Right atrium auricular region (tissue), 2 donors: ENCODE results near the gene PPFIA2. TPM values are rescaled to one million over a fixed set of nuclear protein-coding genes. Genes with fewer than 3 reads are reported as not detected.

Experiments
- DNase-seq: peaks from one replicate; pipeline ENCODE4 v3.0.0-alpha.2; 2019; ENCODE audit warnings: low spot score
- H3K27ac ChIP-seq, 2 donors: fragments of 200-600 bp; sonication (generic); 1 replicate in 1 of 2; 2 replicates in 1 of 2; pipeline ENCODE4 v1.5.1; 2016 to 2019
- H3K27me3 ChIP-seq, 2 donors: fragments of 200-600 bp; sonication (generic); one replicate each; pipeline versions ENCODE4 v1.5.1 to v1.6.0; 2017 to 2019
- H3K36me3 ChIP-seq: fragments of 200-600 bp; sonication (generic); one replicate; pipeline ENCODE4 v1.5.1; 2016
- H3K4me1 ChIP-seq, 2 donors: fragments of 200-600 bp; sonication (generic); one replicate each; pipeline versions ENCODE4 v1.5.1 to v1.6.0; 2017 to 2019
- H3K4me3 ChIP-seq, 2 donors: fragments of 200-600 bp; sonication (generic); 1 replicate in 1 of 2; 2 replicates in 1 of 2; pipeline ENCODE4 v1.5.1; 2017 to 2019; ENCODE audit warnings: mild to moderate bottlenecking in 1 of 2, moderate library complexity in 1 of 2
- H3K9me3 ChIP-seq, 2 donors: fragments of 200-600 bp; sonication (generic); one replicate each; pipeline ENCODE4 v1.5.1; 2019
- CTCF ChIP-seq, 2 donors: fragments of 200-600 bp; sonication (generic); IDR thresholded peaks; one replicate each; pipeline ENCODE4 v1.5.1; 2019; ENCODE audit warnings: antibody characterized with exemption in 2 of 2
- total RNA-seq, 2 donors: library from RNA; depleted of rRNA; stranded (reverse); fragments of >200 nt; gene quantifications; one replicate each; pipeline ENCODE4 v1.1.0, GENCODE V29; 2016

PPFIA2 gene
- total RNA-seq, 2 donors from 2014 or later: 0.20 to 0.48 TPM

DNA sequence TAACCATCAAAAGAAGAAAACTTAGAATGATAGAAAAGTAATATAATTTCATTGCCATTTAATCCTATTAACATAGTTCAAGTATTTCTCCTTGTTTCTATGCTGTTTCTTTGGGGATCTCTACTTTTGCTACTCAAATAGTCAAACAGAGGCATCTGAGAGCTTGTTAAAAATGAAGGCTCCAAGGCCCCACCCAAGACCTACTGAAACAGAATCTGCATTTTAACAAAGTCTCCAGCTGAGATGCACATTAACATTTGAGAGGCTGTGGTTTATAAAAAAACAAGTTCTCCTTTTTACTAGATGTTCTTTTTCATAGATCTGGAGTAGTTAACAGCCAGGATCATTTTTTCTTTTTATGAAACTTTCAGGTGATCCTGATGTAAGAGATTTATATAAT lies 31.8 kb downstream of the PPFIA2 start:
- no peaks in the 10 kb centered on the region for H3K36me3 ChIP-seq
- DNase-seq: no peak
- no peaks in the 10 kb centered on the region for H3K4me1 ChIP-seq
- H3K4me3 ChIP-seq: no peak overlapping the region
- H3K9me3 ChIP-seq: no peaks in the 10 kb centered on the region
- no peak overlapping the region for H3K27ac ChIP-seq
- H3K27me3 ChIP-seq: no peaks in the 10 kb centered on the region
- no peak for TF ChIP-seq CTCF (IDR thresholded peaks at IDR 0.05)

- H3K4me3 ChIP-seq: no peak overlapping the region
- H3K27ac ChIP-seq: no peak overlapping the region
- H3K9me3 ChIP-seq: no peaks in the 10 kb centered on the region
- H3K27me3 ChIP-seq: no peaks in the 10 kb centered on the region
- no peak for DNase-seq
- H3K4me1 ChIP-seq: no peaks in the 10 kb centered on the region
- H3K36me3 ChIP-seq: no peaks in the 10 kb centered on the region
- TF ChIP-seq CTCF (IDR thresholded peaks at IDR 0.05): no peak
Measured at GRCh38 chr12:81726634-81727033, 32.5 kb downstream of the PPFIA2 start.

GRCh38 chr12:81723361-81723760 lies 35.8 kb downstream of the PPFIA2 start:
- no peak overlapping the region for H3K27ac ChIP-seq
- H3K4me3 ChIP-seq: no peak overlapping the region
- no peaks in the 10 kb centered on the region for H3K36me3 ChIP-seq
- DNase-seq: no peak
- no peak for TF ChIP-seq CTCF (IDR thresholded peaks at IDR 0.05)
- H3K9me3 ChIP-seq: no peaks in the 10 kb centered on the region
- H3K27me3 ChIP-seq: no peaks in the 10 kb centered on the region
- H3K4me1 ChIP-seq: no peaks in the 10 kb centered on the region

DNA sequence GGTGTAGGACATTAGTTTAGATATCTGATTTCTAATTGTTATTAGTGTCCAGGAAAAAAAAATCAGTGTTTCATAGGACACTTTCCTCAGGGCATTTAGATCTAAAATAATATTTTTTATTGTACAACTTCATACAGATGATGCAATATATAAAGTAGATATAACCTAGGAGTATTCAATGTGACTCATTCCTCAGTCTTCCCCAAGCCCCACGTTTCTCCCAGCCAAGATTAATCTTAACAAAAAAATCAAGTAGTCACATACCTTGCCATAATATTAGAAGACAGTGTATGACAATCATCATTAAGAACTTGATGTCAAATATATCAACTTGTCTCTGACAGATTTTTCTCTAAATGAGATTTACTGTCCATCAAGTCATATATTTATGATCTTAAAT lies 37.1 kb downstream of the PPFIA2 start:
- no peaks in the 10 kb centered on the region for H3K36me3 ChIP-seq
- H3K4me1 ChIP-seq: no peaks in the 10 kb centered on the region
- TF ChIP-seq CTCF (IDR thresholded peaks at IDR 0.05): no peak
- no peak overlapping the region for H3K4me3 ChIP-seq
- no peaks in the 10 kb centered on the region for H3K9me3 ChIP-seq
- no peak overlapping the region for H3K27ac ChIP-seq
- no peaks in the 10 kb centered on the region for H3K27me3 ChIP-seq
- no peak for DNase-seq

DNA sequence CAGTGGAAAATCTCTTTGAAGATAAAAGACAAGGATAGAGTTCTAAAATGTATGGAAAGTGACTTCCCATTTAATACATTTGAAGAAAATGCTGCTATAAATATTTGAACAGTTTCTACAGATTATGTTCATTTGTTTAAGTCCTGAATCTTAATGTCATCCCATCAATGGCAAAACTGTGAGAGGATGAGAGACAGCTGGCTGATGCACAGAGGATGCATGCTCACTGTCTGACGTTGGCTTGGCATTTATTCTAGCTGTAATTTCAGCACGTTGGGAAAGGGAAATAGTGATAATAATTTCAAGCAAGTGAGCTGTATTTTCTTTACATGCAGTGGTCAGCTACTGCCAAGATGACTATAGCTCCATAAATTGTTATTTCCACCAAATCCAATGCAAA lies 40.5 kb downstream of the PPFIA2 start:
- DNase-seq: no peak
- no peaks in the 10 kb centered on the region for H3K4me1 ChIP-seq
- H3K4me3 ChIP-seq: no peak overlapping the region
- H3K27ac ChIP-seq: no peak overlapping the region
- H3K9me3 ChIP-seq: no peaks in the 10 kb centered on the region
- no peak for TF ChIP-seq CTCF (IDR thresholded peaks at IDR 0.05)
- no peaks in the 10 kb centered on the region for H3K36me3 ChIP-seq
- H3K27me3 ChIP-seq: no peaks in the 10 kb centered on the region

DNA sequence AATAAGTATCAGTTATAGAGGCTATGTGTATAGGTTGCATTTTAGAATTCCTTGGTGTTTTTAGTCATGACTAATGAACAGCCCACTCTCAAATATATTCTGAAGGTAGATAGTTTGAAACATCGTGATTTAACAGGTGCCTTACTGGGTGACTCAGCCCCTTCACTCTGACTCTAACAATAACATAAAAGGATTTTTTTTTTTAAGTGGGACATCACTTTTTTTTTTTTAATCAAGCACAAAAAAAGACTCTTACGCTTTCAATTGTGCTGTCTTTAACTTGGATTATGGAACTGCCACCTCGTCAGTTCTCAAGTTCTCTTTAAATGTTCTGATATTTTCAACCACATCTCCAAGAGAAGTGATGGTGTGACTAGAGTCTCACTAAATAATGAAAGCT lies 46.6 kb downstream of the PPFIA2 start:
- Histone ChIP-seq H3K4me1 (no peaks in the 10 kb centered on the region), H3K27me3 (no peaks in the 10 kb centered on the region), H3K4me3 (no peak overlapping the region), H3K27ac (no peak overlapping the region), H3K36me3 (no peaks in the 10 kb centered on the region), H3K9me3 (no peaks in the 10 kb centered on the region)
- DNase-seq: no peak
- no peak for TF ChIP-seq CTCF (IDR thresholded peaks at IDR 0.05)
